Measurements from ENCODE around the gene GDPD1. TPM values are rescaled to one million over a fixed set of nuclear protein-coding genes. Genes with fewer than 3 reads are reported as not detected.
"Not testable (repeated sequence)": the region's sequence is repeated elsewhere in the genome, so short reads cannot be mapped to it uniquely, and the experiment has no call there.

Gene GDPD1
- total RNA-seq, 1 experiment from 2014 or later, result 2.6 TPM

GRCh38 chr17:59178266-59178985 lies 41.9 kb upstream of the GDPD1 start:
- Histone ChIP-seq H3K9me3 (ENCODE audit: control insufficient read depth, low read depth, low read length) (no peaks in the 10 kb centered on the region), H4K91ac (ENCODE audit: insufficient read length, low read depth, low read length) (no peak overlapping the region), H3K27me3 (ENCODE audit: insufficient read depth, low read length) (no peaks in the 10 kb centered on the region), H3K4ac (ENCODE audit: low read depth, low read length) (no peak overlapping the region), H3K18ac (ENCODE audit: insufficient read length, low read depth, low read length) (no peak overlapping the region), H3K79me2 (ENCODE audit: insufficient read depth, low read length) (no peaks in the 10 kb centered on the region; the same call in 1 of the 2 replicates), H3K9ac (ENCODE audit: extremely low read depth, insufficient read length, low read length) (no peak overlapping the region), H2BK120ac (ENCODE audit: low read depth, low read length, poor library complexity, severe bottlenecking) (no peak overlapping the region), H3K4me2 (ENCODE audit: insufficient read depth, insufficient read length, low read length) (no peak overlapping the region), H2BK15ac (ENCODE audit: low read depth, low read length) (no peak overlapping the region), H4K5ac (ENCODE audit: insufficient read length, low read depth, low read length) (no peak overlapping the region), H4K20me1 (ENCODE audit: control insufficient read depth, insufficient read depth, insufficient read length) (no peaks in the 10 kb centered on the region), H4K8ac (replicated peaks; ENCODE audit: insufficient read length, low read depth, low read length) (no peak overlapping the region), H2AK5ac (ENCODE audit: insufficient read length, low read length) (no peak overlapping the region), H3K23me2 (ENCODE audit: insufficient read length, low read depth, low read length, poor library complexity, severe bottlenecking) (no peaks in the 10 kb centered on the region), H2AFZ (ENCODE audit: low read length) (no peak overlapping the region), H3K23ac (ENCODE audit: insufficient read length, low read depth, low read length) (no peak overlapping the region), H2BK12ac (ENCODE audit: insufficient read length, low read depth, low read length) (no peak overlapping the region), H3K56ac (ENCODE audit: insufficient read length, low read depth, low read length) (no peak overlapping the region), H3T11ph (ENCODE audit: low read length) (no peak overlapping the region), H3K79me1 (ENCODE audit: insufficient read depth, low read depth, low read length, poor library complexity, severe bottlenecking) (peaks cover 2% of the 10 kb centered on the region), H3K27ac (ENCODE audit: insufficient read length, low read depth, low read length) (no peak overlapping the region), H3K4me1 (ENCODE audit: insufficient read depth, low read length) (no peaks in the 10 kb centered on the region), H2BK5ac (ENCODE audit: insufficient read length, low read length) (no peak overlapping the region), H2BK20ac (ENCODE audit: low read depth, low read length, poor library complexity, severe bottlenecking) (no peak overlapping the region), H3K14ac (ENCODE audit: insufficient read depth, low read length) (no peak overlapping the region)
- no CpG with 5 or more reads among the region's 7 CpGs for WGBS (ENCODE audit: extremely low coverage, insufficient read length, low lambda C conversion rate)
- H3K36me3 Mint-ChIP-seq (ENCODE audit: insufficient read depth in 1 of 3, low read depth in 3 of 3), result peaks cover 36 to 67% (median 47%) of the 10 kb centered on the region in 3 experiments
- TF ChIP-seq CTCF (conservative IDR thresholded peaks at IDR 0.05), result no peak
- no peaks in the 10 kb centered on the region for H3K27me3 Mint-ChIP-seq (ENCODE audit: low read depth)
- peak overlapping the region in 2 of 3 experiments; percentile 30 to 45; a peak in 3 of 7 replicates for H3K27ac Mint-ChIP-seq
- no peak overlapping the region; a peak in 1 of 5 replicates for H3K4me3 Mint-ChIP-seq
- 0 out of 4 replicates have a peak, but pooled peaks cover 0 to 6% of the 10 kb centered on the region in 2 experiments for H3K4me1 Mint-ChIP-seq
- no peaks in the 10 kb centered on the region for H3K9me3 Mint-ChIP-seq
- no peak for DNase-seq

GRCh38 chr17:59179601-59180000 lies 40.7 kb upstream of the GDPD1 start:
- not testable (repeated sequence) for H3K23ac ChIP-seq (ENCODE audit: insufficient read length, low read depth, low read length); H4K91ac ChIP-seq (ENCODE audit: insufficient read length, low read depth, low read length); H4K8ac ChIP-seq (replicated peaks; ENCODE audit: insufficient read length, low read depth, low read length); H3K9me3 Mint-ChIP-seq; H3K23me2 ChIP-seq (ENCODE audit: insufficient read length, low read depth, low read length, poor library complexity, severe bottlenecking); H3K79me2 ChIP-seq (ENCODE audit: insufficient read depth, low read length); H4K20me1 ChIP-seq (ENCODE audit: control insufficient read depth, insufficient read depth, insufficient read length); H2BK20ac ChIP-seq (ENCODE audit: low read depth, low read length, poor library complexity, severe bottlenecking); H3K4me1 Mint-ChIP-seq; H2BK12ac ChIP-seq (ENCODE audit: insufficient read length, low read depth, low read length); DNase-seq; H2BK120ac ChIP-seq (ENCODE audit: low read depth, low read length, poor library complexity, severe bottlenecking); H2BK15ac ChIP-seq (ENCODE audit: low read depth, low read length); H3T11ph ChIP-seq (ENCODE audit: low read length); H3K9me3 ChIP-seq (ENCODE audit: control insufficient read depth, low read depth, low read length); H3K9ac ChIP-seq (ENCODE audit: extremely low read depth, insufficient read length, low read length); H3K4me1 ChIP-seq (ENCODE audit: insufficient read depth, low read length); H3K27ac ChIP-seq (ENCODE audit: insufficient read length, low read depth, low read length); H3K27me3 ChIP-seq (ENCODE audit: insufficient read depth, low read length); H3K4me3 Mint-ChIP-seq; H2BK5ac ChIP-seq (ENCODE audit: insufficient read length, low read length); H3K4me2 ChIP-seq (ENCODE audit: insufficient read depth, insufficient read length, low read length); H2AFZ ChIP-seq (ENCODE audit: low read length); H4K5ac ChIP-seq (ENCODE audit: insufficient read length, low read depth, low read length); H3K18ac ChIP-seq (ENCODE audit: insufficient read length, low read depth, low read length); H3K79me1 ChIP-seq (ENCODE audit: insufficient read depth, low read depth, low read length, poor library complexity, severe bottlenecking); H3K14ac ChIP-seq (ENCODE audit: insufficient read depth, low read length); H3K27me3 Mint-ChIP-seq (ENCODE audit: low read depth); H3K4ac ChIP-seq (ENCODE audit: low read depth, low read length); H2AK5ac ChIP-seq (ENCODE audit: insufficient read length, low read length); H3K56ac ChIP-seq (ENCODE audit: insufficient read length, low read depth, low read length)
- peaks cover 26 to 55% (median 35%) of the 10 kb centered on the region in 3 experiments for H3K36me3 Mint-ChIP-seq (ENCODE audit: insufficient read depth in 1 of 3, low read depth in 3 of 3)
- WGBS (ENCODE audit: extremely low coverage, insufficient read length, low lambda C conversion rate), result no CpG with 5 or more reads among the region's 11 CpGs
- H3K27ac Mint-ChIP-seq, result peak overlapping the region; percentile 47 to 89 (median 82)
